NCI-H1048 (cell line): Measurements from ENCODE around the gene ZNF74.
"Not testable (repeated sequence)": the region's sequence is repeated elsewhere in the genome, so short reads cannot be mapped to it uniquely, and the experiment has no call there.

Experiments
- DNase-seq: peaks from one replicate; lab custom pipeline; 2025; lab: John Stamatoyannopoulos, UW

ZNF74 gene

GRCh38 chr22:20400606-20401375, 6.8 kb downstream of the ZNF74 start:
- no peak for DNase-seq

- no peak for DNase-seq
Observed at GRCh38 chr22:20401376-20402014, 7.5 kb downstream of the ZNF74 start.

GRCh38 chr22:20402960-20403778, 9.2 kb downstream of the ZNF74 start:
- no peak for DNase-seq

- no peak for DNase-seq
Observed at GRCh38 chr22:20403779-20404140, 9.8 kb downstream of the ZNF74 start.

- no peak for DNase-seq
Observed at GRCh38 chr22:20404881-20405280, 10.9 kb downstream of the ZNF74 start.

- DNase-seq = no peak
Observed at GRCh38 chr22:20405291-20405930, 11.5 kb downstream of the ZNF74 start.

- DNase-seq = no peak
Observed at GRCh38 chr22:20405931-20406685, 12.2 kb downstream of the ZNF74 start.

- no peak for DNase-seq
Observed at GRCh38 chr22:20406686-20407408, 12.9 kb downstream of the ZNF74 start.

GRCh38 chr22:20407829-20408228, 13.9 kb downstream of the ZNF74 start:
- DNase-seq = no peak

- no peak for DNase-seq
Observed at GRCh38 chr22:20408891-20409290, 14.9 kb downstream of the ZNF74 start.

- DNase-seq = not testable (repeated sequence)
Observed at GRCh38 chr22:20409385-20409784, 15.4 kb downstream of the ZNF74 start.

GRCh38 chr22:20412474-20413216, 18.7 kb downstream of the ZNF74 start:
- no peak for DNase-seq

- DNase-seq = no peak
Observed at GRCh38 chr22:20413217-20414058, 19.5 kb downstream of the ZNF74 start.

- DNase-seq = no peak
Observed at GRCh38 chr22:20414059-20414440, 20.1 kb downstream of the ZNF74 start.

- DNase-seq = no peak
Observed at GRCh38 chr22:20414450-20414849, 20.5 kb downstream of the ZNF74 start.

GRCh38 chr22:20415241-20415640, 21.3 kb downstream of the ZNF74 start:
- DNase-seq = not testable (repeated sequence)

GRCh38 chr22:20415699-20416098, 21.7 kb downstream of the ZNF74 start:
- not testable (repeated sequence) for DNase-seq

GRCh38 chr22:20418211-20418788, 24.3 kb downstream of the ZNF74 start:
- DNase-seq = no peak

GRCh38 chr22:20419664-20419951, 25.7 kb downstream of the ZNF74 start:
- DNase-seq = no peak
